ENCODE results near the gene KCNK17. TPM values are rescaled to one million over a fixed set of nuclear protein-coding genes. Genes with fewer than 3 reads are reported as not detected.

The KCNK17 gene
- polyA plus RNA-seq, 3 donors: not detected

- Histone ChIP-seq H3K4me2 (replicated peaks; ENCODE audit: extremely low read depth, low read length, poor library complexity, severe bottlenecking) (no peak overlapping the region), H3K4me3 (replicated peaks in 1 of 3; ENCODE audit: low read depth in 2 of 3, low read length in 3 of 3) (no peak overlapping the region), H3K27ac (ENCODE audit: low read depth in 1 of 2, low read length in 2 of 2) (no peak overlapping the region), H4K20me1 (ENCODE audit: insufficient read depth, low read length) (no peaks in the 10 kb centered on the region), H2AFZ (ENCODE audit: insufficient read depth, low read depth, low read length, poor library complexity, severe bottlenecking) (no peak overlapping the region), H3K9ac (ENCODE audit: insufficient read depth, low read length, poor library complexity, severe bottlenecking) (no peak overlapping the region), H3K79me2 (ENCODE audit: insufficient read depth, low read length) (no peaks in the 10 kb centered on the region), H3K27me3 (ENCODE audit: control insufficient read depth in 2 of 2, insufficient read depth in 2 of 2, low read length in 2 of 2) (no peaks in the 10 kb centered on the region), H3K9me3 (replicated peaks in 1 of 2; ENCODE audit: control insufficient read depth in 1 of 2, insufficient read depth in 1 of 2, low read length in 2 of 2) (no peaks in the 10 kb centered on the region), H3K4me1 (ENCODE audit: control insufficient read depth in 1 of 2, insufficient read depth in 2 of 2, low read length in 2 of 2) (no peaks in the 10 kb centered on the region), H3K36me3 (replicated peaks in 1 of 2; ENCODE audit: control insufficient read depth in 1 of 2, insufficient read depth in 2 of 2, low read length in 2 of 2) (no peaks in the 10 kb centered on the region)
- no peak overlapping the region for H3K4me3 Mint-ChIP-seq
- intact Hi-C loops (cut with micrococcal nuclease): no loop called here
- H3K4me1 Mint-ChIP-seq: peaks cover 4% of the 10 kb centered on the region
- peaks cover 0 to 6% (median 3%) of the 10 kb centered on the region in 7 donors for H3K9me3 Mint-ChIP-seq
- no peaks in the 10 kb centered on the region for H3K36me3 Mint-ChIP-seq
- no peak for DNase-seq
- no peak for TF ChIP-seq CTCF (IDR thresholded peaks at IDR 0.05)
- peaks cover 1 to 11% (median 7%) of the 10 kb centered on the region in 3 donors for H3K27me3 Mint-ChIP-seq (ENCODE audit: low read depth in 3 of 3)
- no peak overlapping the region for H3K27ac Mint-ChIP-seq
Observed at GRCh38 chr6:39250507-39250906, 63.7 kb downstream of the KCNK17 start.

- intact Hi-C loops (cut with micrococcal nuclease): no loop called here
- Histone ChIP-seq H3K27me3 (ENCODE audit: control insufficient read depth in 2 of 2, insufficient read depth in 2 of 2, low read length in 2 of 2) (no peaks in the 10 kb centered on the region), H3K9ac (ENCODE audit: insufficient read depth, low read length, poor library complexity, severe bottlenecking) (no peak overlapping the region), H3K4me1 (ENCODE audit: control insufficient read depth in 1 of 2, insufficient read depth in 2 of 2, low read length in 2 of 2) (no peaks in the 10 kb centered on the region), H2AFZ (ENCODE audit: insufficient read depth, low read depth, low read length, poor library complexity, severe bottlenecking) (no peak overlapping the region), H3K4me2 (replicated peaks; ENCODE audit: extremely low read depth, low read length, poor library complexity, severe bottlenecking) (no peak overlapping the region), H3K79me2 (ENCODE audit: insufficient read depth, low read length) (no peaks in the 10 kb centered on the region), H3K36me3 (replicated peaks in 1 of 2; ENCODE audit: control insufficient read depth in 1 of 2, insufficient read depth in 2 of 2, low read length in 2 of 2) (no peaks in the 10 kb centered on the region), H3K9me3 (replicated peaks in 1 of 2; ENCODE audit: control insufficient read depth in 1 of 2, insufficient read depth in 1 of 2, low read length in 2 of 2) (no peaks in the 10 kb centered on the region), H3K27ac (ENCODE audit: low read depth in 1 of 2, low read length in 2 of 2) (no peak overlapping the region), H4K20me1 (ENCODE audit: insufficient read depth, low read length) (no peaks in the 10 kb centered on the region), H3K4me3 (replicated peaks in 1 of 3; ENCODE audit: low read depth in 2 of 3, low read length in 3 of 3) (no peak overlapping the region)
- TF ChIP-seq CTCF (IDR thresholded peaks at IDR 0.05): no peak
- no peaks in the 10 kb centered on the region for H3K36me3 Mint-ChIP-seq
- H3K9me3 Mint-ChIP-seq: peaks cover 0 to 3% (median 0%) of the 10 kb centered on the region in 7 donors
- DNase-seq: no peak
- H3K27ac Mint-ChIP-seq: no peak overlapping the region
- peaks cover 1 to 11% (median 9%) of the 10 kb centered on the region in 3 donors for H3K27me3 Mint-ChIP-seq (ENCODE audit: low read depth in 3 of 3)
- peaks cover 4% of the 10 kb centered on the region for H3K4me1 Mint-ChIP-seq
- H3K4me3 Mint-ChIP-seq: no peak overlapping the region
- WGBS (ENCODE audit: insufficient coverage): no CpG with 5 or more reads among the region's 1 CpG
Observed at GRCh38 chr6:39249278-39249677, 64.9 kb downstream of the KCNK17 start.

Other genes starting within 250 kb of the KCNK17 start
- gene SAYSD1, start 199.2 kb downstream of the KCNK17 start, polyA plus RNA-seq: 10 to 100 TPM in 2 of 3 donors, 1 to 10 TPM in 1; 4.3 to 15.5 (median 12.0) TPM
- gene KCNK5, start 84.9 kb downstream of the KCNK17 start, polyA plus RNA-seq: under 1 TPM in 1 of 3 donors, not detected in 2; 0.09 TPM
- not detected for gene KCNK16, start 8.3 kb upstream of the KCNK17 start, polyA plus RNA-seq